ENCODE measurements around the gene SELENBP1.

DNA sequence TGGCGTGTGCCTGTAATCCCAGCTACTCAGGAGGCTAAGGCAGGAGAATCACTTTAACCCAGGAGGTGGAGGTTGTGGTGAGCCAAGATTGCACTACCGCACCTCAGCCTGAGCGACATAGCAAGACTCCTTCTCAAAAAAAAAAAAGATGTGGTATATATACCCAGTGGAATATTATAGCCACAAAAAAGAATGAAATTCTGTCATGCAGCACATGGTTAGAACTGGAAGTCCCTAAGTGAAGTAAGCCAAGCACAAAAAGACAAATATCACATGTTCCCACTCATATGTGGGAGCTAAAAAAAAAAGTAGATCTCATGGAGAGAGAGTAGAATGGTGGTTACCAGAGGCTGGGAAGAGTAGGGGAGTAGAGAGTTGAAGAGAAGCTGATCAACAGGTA, 45.6 kb upstream of the SELENBP1 start:
- TF ChIP-seq, protein P1, sequence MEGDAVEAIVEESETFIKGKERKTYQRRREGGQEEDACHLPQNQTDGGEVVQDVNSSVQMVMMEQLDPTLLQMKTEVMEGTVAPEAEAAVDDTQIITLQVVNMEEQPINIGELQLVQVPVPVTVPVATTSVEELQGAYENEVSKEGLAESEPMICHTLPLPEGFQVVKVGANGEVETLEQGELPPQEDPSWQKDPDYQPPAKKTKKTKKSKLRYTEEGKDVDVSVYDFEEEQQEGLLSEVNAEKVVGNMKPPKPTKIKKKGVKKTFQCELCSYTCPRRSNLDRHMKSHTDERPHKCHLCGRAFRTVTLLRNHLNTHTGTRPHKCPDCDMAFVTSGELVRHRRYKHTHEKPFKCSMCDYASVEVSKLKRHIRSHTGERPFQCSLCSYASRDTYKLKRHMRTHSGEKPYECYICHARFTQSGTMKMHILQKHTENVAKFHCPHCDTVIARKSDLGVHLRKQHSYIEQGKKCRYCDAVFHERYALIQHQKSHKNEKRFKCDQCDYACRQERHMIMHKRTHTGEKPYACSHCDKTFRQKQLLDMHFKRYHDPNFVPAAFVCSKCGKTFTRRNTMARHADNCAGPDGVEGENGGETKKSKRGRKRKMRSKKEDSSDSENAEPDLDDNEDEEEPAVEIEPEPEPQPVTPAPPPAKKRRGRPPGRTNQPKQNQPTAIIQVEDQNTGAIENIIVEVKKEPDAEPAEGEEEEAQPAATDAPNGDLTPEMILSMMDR (IDR thresholded peaks at IDR 0.05; ENCODE audit: low read depth, low read length, poor library complexity, severe bottlenecking): no peak
- no peak for TF ChIP-seq EZH2phosphoT487 (IDR thresholded peaks at IDR 0.05; ENCODE audit: borderline replicate concordance, low read length)

Measured in DOHH2 (cell line).